ENCODE measurements around the gene DUT. TPM values are rescaled to one million over a fixed set of nuclear protein-coding genes. Genes with fewer than 3 reads are reported as not detected.

DUT gene
- total RNA-seq, 2 experiments from 2014 or later = 137 to 329 TPM

DNA sequence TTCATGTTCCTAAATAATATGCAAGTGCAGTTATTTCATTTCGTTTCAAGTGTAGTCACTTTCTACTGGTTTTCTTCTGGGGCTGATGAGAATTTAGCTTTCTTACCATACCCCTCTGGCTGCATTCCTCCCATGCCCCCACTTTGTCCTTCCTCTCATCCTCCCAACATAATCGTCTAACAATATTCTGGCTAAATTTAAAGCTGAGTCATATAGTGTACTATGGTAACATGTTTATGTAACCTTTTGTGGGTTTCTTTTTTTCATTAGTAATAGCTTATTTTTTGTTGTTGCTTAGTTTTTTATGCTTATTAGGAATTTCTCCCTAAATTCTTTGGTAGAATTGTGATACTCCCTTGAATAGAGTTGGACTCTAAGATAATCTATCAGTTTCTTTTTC, 30.5 kb downstream of the DUT start:
- intact Hi-C loops (cut with micrococcal nuclease; ENCODE audit: unreplicated experiment) = no loop called here
- H3K36me3 ChIP-seq (ENCODE audit: insufficient read depth, low read length) = no peaks in the 10 kb centered on the region
- H3K9me3 ChIP-seq (ENCODE audit: low read length) = no peaks in the 10 kb centered on the region
- H3K4me3 ChIP-seq (ENCODE audit: low read depth, low read length, poor library complexity, severe bottlenecking) = no peak overlapping the region
- no TSS peak for BruUV-seq (replicated peaks)
- H2AFZ ChIP-seq (ENCODE audit: low read length) = no peak overlapping the region
- H3K4me1 ChIP-seq (ENCODE audit: insufficient read depth, low read length, poor library complexity, severe bottlenecking) = peaks cover 6% of the 10 kb centered on the region
- ChIA-PET POLR2A (interaction anchor here (0.7 kb wide), 3 partner anchors 9 to 1141 kb away, joined by 3 to 6 read pairs (median 3); no protein-coding TSS in a partner anchor), CTCF (ENCODE audit: unreplicated experiment) (no interaction called here)
- no peak overlapping the region for H3K27ac ChIP-seq (ENCODE audit: low read depth, low read length, poor library complexity, severe bottlenecking)
- TF ChIP-seq, protein P1, sequence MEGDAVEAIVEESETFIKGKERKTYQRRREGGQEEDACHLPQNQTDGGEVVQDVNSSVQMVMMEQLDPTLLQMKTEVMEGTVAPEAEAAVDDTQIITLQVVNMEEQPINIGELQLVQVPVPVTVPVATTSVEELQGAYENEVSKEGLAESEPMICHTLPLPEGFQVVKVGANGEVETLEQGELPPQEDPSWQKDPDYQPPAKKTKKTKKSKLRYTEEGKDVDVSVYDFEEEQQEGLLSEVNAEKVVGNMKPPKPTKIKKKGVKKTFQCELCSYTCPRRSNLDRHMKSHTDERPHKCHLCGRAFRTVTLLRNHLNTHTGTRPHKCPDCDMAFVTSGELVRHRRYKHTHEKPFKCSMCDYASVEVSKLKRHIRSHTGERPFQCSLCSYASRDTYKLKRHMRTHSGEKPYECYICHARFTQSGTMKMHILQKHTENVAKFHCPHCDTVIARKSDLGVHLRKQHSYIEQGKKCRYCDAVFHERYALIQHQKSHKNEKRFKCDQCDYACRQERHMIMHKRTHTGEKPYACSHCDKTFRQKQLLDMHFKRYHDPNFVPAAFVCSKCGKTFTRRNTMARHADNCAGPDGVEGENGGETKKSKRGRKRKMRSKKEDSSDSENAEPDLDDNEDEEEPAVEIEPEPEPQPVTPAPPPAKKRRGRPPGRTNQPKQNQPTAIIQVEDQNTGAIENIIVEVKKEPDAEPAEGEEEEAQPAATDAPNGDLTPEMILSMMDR (conservative IDR thresholded peaks at IDR 0.05; ENCODE audit: low read length) = no peak
- TF ChIP-seq EZH2phosphoT487 (IDR thresholded peaks at IDR 0.05; ENCODE audit: borderline replicate concordance, low read depth, low read length) = no peak
- H3K79me2 ChIP-seq (ENCODE audit: insufficient read depth, low read depth, low read length) = no peaks in the 10 kb centered on the region
- no peaks in the 10 kb centered on the region for H3K9me2 ChIP-seq (ENCODE audit: insufficient read depth, low read length)
- H4K20me1 ChIP-seq (ENCODE audit: insufficient read depth, low read length) = no peaks in the 10 kb centered on the region
- DNase-seq (ENCODE audit: low spot score) = no peak
- no peak overlapping the region for H3K4me2 ChIP-seq (ENCODE audit: low read length)

- ChIA-PET POLR2A (no interaction called here), CTCF (ENCODE audit: unreplicated experiment) (no interaction called here)
Measured at GRCh38 chr15:48363474-48363873, 32.2 kb downstream of the DUT start.

DNA sequence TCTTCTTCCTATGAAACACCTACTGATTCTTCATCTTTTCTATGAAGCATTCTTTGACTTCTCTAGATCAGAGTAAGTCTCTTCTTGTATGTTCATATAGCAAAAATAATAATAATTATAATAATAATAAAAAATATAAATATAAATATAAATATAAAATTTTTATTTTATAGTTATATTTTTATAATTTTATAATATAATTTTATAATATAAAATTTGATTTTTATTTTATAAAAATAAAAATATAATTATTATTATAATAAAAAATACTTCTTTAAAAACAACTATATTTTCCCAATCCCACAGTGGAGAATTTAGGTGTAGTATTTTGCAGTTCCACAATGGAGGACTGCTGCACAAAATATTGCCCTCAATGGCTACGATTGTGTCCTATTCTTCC, 34.3 kb downstream of the DUT start:
- H3K4me1 ChIP-seq (ENCODE audit: insufficient read depth, low read length, poor library complexity, severe bottlenecking) = no peaks in the 10 kb centered on the region
- no TSS peak for BruUV-seq (replicated peaks)
- H3K4me3 ChIP-seq (ENCODE audit: low read depth, low read length, poor library complexity, severe bottlenecking) = no peak overlapping the region
- intact Hi-C loops (cut with micrococcal nuclease; ENCODE audit: unreplicated experiment) = no loop called here
- H3K36me3 ChIP-seq (ENCODE audit: insufficient read depth, low read length) = no peaks in the 10 kb centered on the region
- H3K4me2 ChIP-seq (ENCODE audit: low read length) = no peak overlapping the region
- no peak overlapping the region for H2AFZ ChIP-seq (ENCODE audit: low read length)
- CTCF ChIA-PET (ENCODE audit: unreplicated experiment) = no interaction called here
- H3K27ac ChIP-seq (ENCODE audit: low read depth, low read length, poor library complexity, severe bottlenecking) = no peak overlapping the region
- no peak for DNase-seq (ENCODE audit: low spot score)
- no peaks in the 10 kb centered on the region for H3K9me2 ChIP-seq (ENCODE audit: insufficient read depth, low read length)
- H3K9me3 ChIP-seq (ENCODE audit: low read length) = no peaks in the 10 kb centered on the region
- POLR2A ChIA-PET = no interaction called here
- no peaks in the 10 kb centered on the region for H3K79me2 ChIP-seq (ENCODE audit: insufficient read depth, low read depth, low read length)
- no peaks in the 10 kb centered on the region for H4K20me1 ChIP-seq (ENCODE audit: insufficient read depth, low read length)
- TF ChIP-seq, protein P1 (conservative IDR thresholded peaks at IDR 0.05; ENCODE audit: low read length) = no peak
- TF ChIP-seq EZH2phosphoT487 (IDR thresholded peaks at IDR 0.05; ENCODE audit: borderline replicate concordance, low read depth, low read length) = no peak

More at GRCh38 chr15:48363474-48363873, 32.2 kb downstream of the DUT start:
- TF ChIP-seq EZH2phosphoT487 (IDR thresholded peaks at IDR 0.05; ENCODE audit: borderline replicate concordance, low read depth, low read length) = no peak
- TF ChIP-seq, protein P1 (conservative IDR thresholded peaks at IDR 0.05; ENCODE audit: low read length) = no peak
- Histone ChIP-seq H3K27ac (ENCODE audit: low read depth, low read length, poor library complexity, severe bottlenecking) (no peak overlapping the region), H3K79me2 (ENCODE audit: insufficient read depth, low read depth, low read length) (no peaks in the 10 kb centered on the region), H3K4me1 (ENCODE audit: insufficient read depth, low read length, poor library complexity, severe bottlenecking) (peaks cover 5% of the 10 kb centered on the region), H3K36me3 (ENCODE audit: insufficient read depth, low read length) (no peaks in the 10 kb centered on the region), H3K4me2 (ENCODE audit: low read length) (no peak overlapping the region), H2AFZ (ENCODE audit: low read length) (no peak overlapping the region), H4K20me1 (ENCODE audit: insufficient read depth, low read length) (no peaks in the 10 kb centered on the region), H3K4me3 (ENCODE audit: low read depth, low read length, poor library complexity, severe bottlenecking) (no peak overlapping the region), H3K9me3 (ENCODE audit: low read length) (no peaks in the 10 kb centered on the region), H3K9me2 (ENCODE audit: insufficient read depth, low read length) (no peaks in the 10 kb centered on the region)
- intact Hi-C loops (cut with micrococcal nuclease; ENCODE audit: unreplicated experiment) = no loop called here
- BruUV-seq (replicated peaks) = no TSS peak
- DNase-seq (ENCODE audit: low spot score) = no peak
